Gastroesophageal sphincter (tissue), 3 donors: ENCODE results near the gene FUT4.

ENCODE experiments used
- CTCF ChIP-seq, 4 experiments: fragments of 200-600 bp in 2 of 4; fragments of 450-650 bp in 2 of 4; sonication (generic) in 1 of 4; IDR thresholded peaks; one replicate each; pipeline ENCODE4 v1.5.1; 2017 to 2019; ENCODE audit warnings: antibody characterized with exemption in 4 of 4, mild to moderate bottlenecking in 2 of 4, moderate library complexity in 2 of 4
- EP300 ChIP-seq: sonication (generic); formaldehyde crosslinking; IDR thresholded peaks from one replicate; pipeline ENCODE4 v1.6.1; 2017; ENCODE audit warnings: antibody characterized with exemption, mild to moderate bottlenecking
- POLR2A ChIP-seq, 2 donors: fragments of 450-650 bp; IDR thresholded peaks; one replicate each; pipeline ENCODE4 v1.6.1; 2017; ENCODE audit warnings: antibody characterized with exemption in 2 of 2, mild to moderate bottlenecking in 2 of 2, moderate library complexity in 1 of 2
- POLR2AphosphoS5 ChIP-seq: sonication (generic); formaldehyde crosslinking; IDR thresholded peaks from one replicate; pipeline ENCODE4 v1.6.1; 2017; ENCODE audit warnings: antibody characterized with exemption

GRCh38 chr11:94546162-94546470 lies 2.4 kb downstream of the FUT4 start:
- TF ChIP-seq POLR2A (IDR thresholded peaks at IDR 0.05) (no peak), CTCF (IDR thresholded peaks at IDR 0.05) (no peak), POLR2AphosphoS5 (no peak), EP300 (no peak)
